GM19452 (cell line): Measurements from ENCODE around the gene ADCY5.

Experiments
- ATAC-seq: cut with Tn5 transposase; IDR thresholded peaks from one replicate; pipeline ENCODE4 v1.9.1; 2021; ENCODE audit not compliant: unreplicated experiment

ADCY5 gene

GRCh38 chr3:123431007-123431657 lies 17.8 kb downstream of the ADCY5 start:
- ATAC-seq, result no peak

- ATAC-seq, result no peak
Observed at GRCh38 chr3:123430266-123430665, 18.6 kb downstream of the ADCY5 start.

- ATAC-seq, result no peak
Observed at GRCh38 chr3:123429362-123430125, 19.3 kb downstream of the ADCY5 start.

GRCh38 chr3:123424999-123425712 lies 23.7 kb downstream of the ADCY5 start:
- no peak for ATAC-seq

- no peak for ATAC-seq
Observed at GRCh38 chr3:123424321-123424998, 24.4 kb downstream of the ADCY5 start.

GRCh38 chr3:123423806-123424205 lies 25.1 kb downstream of the ADCY5 start:
- no peak for ATAC-seq

GRCh38 chr3:123423031-123423430 lies 25.9 kb downstream of the ADCY5 start:
- ATAC-seq, result no peak

- ATAC-seq, result no peak
Observed at GRCh38 chr3:123422457-123422856, 26.4 kb downstream of the ADCY5 start.

- ATAC-seq, result no peak
Observed at GRCh38 chr3:123421353-123422174, 27.3 kb downstream of the ADCY5 start.

- ATAC-seq, result no peak
Observed at GRCh38 chr3:123420416-123420968, 28.4 kb downstream of the ADCY5 start.

- ATAC-seq, result no peak
Observed at GRCh38 chr3:123419850-123420297, 29.0 kb downstream of the ADCY5 start.

- no peak for ATAC-seq
Observed at GRCh38 chr3:123419181-123419849, 29.6 kb downstream of the ADCY5 start.

GRCh38 chr3:123416647-123417046 lies 32.2 kb downstream of the ADCY5 start:
- ATAC-seq, result no peak

GRCh38 chr3:123416173-123416572 lies 32.7 kb downstream of the ADCY5 start:
- ATAC-seq, result no peak

GRCh38 chr3:123414973-123415775 lies 33.7 kb downstream of the ADCY5 start:
- no peak for ATAC-seq

GRCh38 chr3:123412811-123413604 lies 35.9 kb downstream of the ADCY5 start:
- ATAC-seq, result no peak

- ATAC-seq, result no peak
Observed at GRCh38 chr3:123412076-123412475, 36.8 kb downstream of the ADCY5 start.
